GM10266 (cell line): ENCODE measurements around the gene ENTPD2.
"Not testable (repeated sequence)": the region's sequence is repeated elsewhere in the genome, so short reads cannot be mapped to it uniquely, and the experiment has no call there.

Experiments used
- DNase-seq: peaks from one replicate; pipeline ENCODE4 v3.0.0; 2012; ENCODE audit errors: extremely low spot score
- CTCF ChIP-seq: IDR thresholded peaks from 2 replicates; pipeline ENCODE4 v1.5.1; 2012; ENCODE audit warnings: mild to moderate bottlenecking, low read depth; ENCODE audit not compliant: control insufficient read depth, insufficient read depth; ENCODE audit errors: missing control alignments

The ENTPD2 gene

DNA sequence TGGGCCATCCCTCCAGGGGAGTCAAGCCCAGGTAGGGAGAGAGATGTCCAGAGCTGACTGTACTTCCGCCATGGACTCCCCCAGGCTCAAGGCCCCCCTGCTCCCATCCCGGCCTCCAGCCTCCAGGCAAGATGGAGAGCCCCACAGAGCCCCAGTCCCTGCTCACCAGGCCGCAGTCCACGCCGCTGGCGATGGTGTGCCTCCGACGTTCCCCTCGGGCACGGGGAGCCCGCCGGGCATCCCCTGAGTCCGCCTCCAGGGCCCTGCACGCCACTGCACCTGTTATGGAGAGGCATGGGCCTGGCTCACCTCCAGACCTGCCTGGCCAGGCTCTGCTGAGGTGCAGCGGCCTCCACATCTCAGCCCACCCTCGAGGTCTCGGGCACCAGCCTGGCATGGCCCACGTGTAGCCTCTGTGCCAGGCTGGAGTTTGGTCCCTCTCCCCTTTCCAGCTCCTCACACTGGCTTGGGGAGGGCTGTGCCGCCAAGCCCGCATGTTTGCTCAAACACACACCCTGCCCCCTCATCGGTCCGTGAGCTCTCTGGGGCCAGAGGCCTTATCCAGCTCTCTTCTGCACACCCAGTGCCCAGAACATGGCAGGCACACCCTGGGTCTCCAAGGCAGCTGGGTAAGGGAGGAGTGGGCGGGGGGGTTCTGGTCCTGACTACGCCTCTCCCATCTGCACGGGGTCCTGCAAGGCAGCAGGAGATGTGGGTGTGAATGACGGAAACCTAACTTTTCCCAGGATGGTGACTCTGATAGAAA lies 12.4 kb upstream of the ENTPD2 start:
- DNase-seq, result no peak
- no peak for TF ChIP-seq CTCF

DNA sequence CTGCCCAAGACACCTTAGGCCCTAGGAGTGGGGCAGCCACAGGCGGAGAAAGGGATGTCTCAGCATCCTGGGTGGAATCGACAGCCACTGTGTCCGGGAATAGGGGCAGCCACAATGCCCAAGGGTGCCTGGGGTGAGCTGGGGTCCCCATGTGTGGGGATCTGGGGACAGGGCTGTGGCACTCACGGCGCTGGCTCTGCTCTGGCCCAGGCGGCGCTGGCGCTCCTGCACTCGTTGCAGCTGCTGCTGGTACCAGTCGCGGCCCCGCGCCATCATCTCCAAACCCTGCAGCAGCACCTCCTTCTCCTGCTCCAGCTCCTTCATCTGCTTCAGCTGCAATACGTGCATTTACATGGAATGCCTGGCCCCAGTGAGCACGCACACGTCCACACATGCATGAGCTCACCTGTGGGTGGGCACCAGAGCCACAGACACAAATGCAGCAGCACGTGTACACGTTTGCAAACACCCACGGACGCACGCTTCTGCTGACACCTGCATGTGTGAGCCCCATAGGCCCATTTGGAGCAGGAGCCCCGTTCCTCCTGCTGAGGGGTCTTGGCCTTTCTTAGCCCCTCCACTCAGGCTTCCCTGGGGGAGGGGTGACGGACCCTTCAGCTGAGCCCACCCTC lies 11.6 kb upstream of the ENTPD2 start:
- no peak for DNase-seq
- no peak for TF ChIP-seq CTCF

- no peak for TF ChIP-seq CTCF
- DNase-seq, result no peak
Measured at GRCh38 chr9:137064880-137065164, 11.0 kb upstream of the ENTPD2 start.

DNA sequence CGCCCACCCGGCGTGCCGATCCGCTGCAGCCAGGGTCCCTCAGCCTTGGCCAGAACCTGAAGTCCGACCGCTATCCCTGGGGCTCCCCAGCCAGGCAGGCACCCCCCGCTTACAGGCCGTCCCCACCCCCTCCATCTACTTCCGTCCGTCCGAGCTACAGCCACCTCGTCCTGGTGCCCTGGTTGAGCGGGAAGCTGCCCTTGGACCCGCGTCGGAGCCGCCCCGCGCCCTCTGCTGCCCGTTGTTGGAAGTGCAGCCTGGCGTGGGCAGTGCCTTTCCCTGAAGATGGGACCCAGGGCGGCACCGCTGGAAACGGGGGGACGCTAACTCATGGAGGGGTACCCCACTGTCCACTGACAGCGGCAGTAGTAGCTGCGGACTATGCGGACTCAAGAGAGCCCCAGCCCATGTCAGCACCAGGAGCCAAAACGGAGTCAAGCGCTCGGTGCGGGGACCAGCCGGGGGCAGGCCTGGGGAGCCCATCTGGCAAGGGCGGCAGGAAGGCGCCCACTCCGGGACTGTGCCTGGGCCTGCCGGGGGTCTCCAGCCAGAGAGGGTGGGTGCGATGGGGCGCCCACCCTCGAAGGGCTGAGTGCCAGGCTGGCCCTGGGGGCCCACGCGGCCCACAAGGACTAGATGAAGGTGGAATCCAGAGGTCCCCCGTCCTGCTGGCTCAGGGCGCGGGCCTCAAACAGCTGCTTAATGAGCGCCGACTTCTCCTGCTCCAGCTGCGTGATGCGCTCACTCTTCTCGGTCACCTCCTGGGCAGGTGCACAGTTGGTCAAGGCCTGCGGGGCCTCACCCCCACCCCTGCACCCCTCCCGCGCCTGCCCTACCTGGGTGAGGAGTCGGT lies 10.4 kb upstream of the ENTPD2 start:
- DNase-seq, result peak; percentile 71
- TF ChIP-seq CTCF, result peak; percentile 96

GRCh38 chr9:137063311-137064026 lies 9.6 kb upstream of the ENTPD2 start:
- no peak for DNase-seq
- no peak for TF ChIP-seq CTCF

DNA sequence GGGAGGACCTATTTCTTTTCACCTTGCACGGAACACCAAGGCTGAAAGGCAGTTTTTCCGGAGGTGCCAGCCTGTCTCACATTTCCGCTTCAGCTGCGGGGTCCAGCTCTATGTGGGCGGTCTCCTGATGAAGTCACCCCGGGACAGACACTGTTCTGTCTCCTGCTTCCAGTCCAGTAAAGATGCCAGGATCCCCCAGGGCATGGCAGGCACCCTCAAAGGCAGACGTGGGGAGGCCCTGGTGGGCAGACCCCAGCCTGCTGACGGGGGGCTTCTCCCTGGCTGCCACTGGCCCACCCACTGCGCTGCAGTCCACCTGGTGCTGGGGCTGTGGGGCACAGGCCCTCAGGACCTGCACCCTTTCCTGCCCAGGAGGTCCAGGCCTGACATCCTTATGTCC lies 8.9 kb upstream of the ENTPD2 start:
- not testable (repeated sequence) for DNase-seq

- no peak for DNase-seq
- TF ChIP-seq CTCF, result no peak
Measured at GRCh38 chr9:137062384-137062783, 8.5 kb upstream of the ENTPD2 start.
